ENCODE measurements around the gene PGAP2.

DNA sequence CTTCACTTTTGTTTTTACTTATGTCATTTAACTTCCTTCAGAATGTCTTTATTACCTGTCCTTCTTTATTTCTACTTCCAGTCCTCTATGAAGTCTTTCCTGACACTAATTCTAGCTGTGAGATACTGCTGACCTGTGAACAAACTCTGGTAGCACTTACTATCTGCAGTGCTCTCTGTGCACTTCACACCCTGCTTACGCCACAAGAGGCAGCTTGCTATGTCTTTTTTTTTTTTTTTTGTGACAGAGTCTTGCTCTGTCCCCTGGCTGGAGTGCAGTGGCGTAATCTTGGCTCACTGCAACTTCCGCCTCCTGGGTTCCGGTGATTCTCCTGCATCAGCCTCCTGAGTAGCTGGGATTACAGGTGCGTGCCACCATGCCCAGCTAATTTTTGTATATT, 57.8 kb downstream of the PGAP2 start:
- TF ChIP-seq, protein P1, sequence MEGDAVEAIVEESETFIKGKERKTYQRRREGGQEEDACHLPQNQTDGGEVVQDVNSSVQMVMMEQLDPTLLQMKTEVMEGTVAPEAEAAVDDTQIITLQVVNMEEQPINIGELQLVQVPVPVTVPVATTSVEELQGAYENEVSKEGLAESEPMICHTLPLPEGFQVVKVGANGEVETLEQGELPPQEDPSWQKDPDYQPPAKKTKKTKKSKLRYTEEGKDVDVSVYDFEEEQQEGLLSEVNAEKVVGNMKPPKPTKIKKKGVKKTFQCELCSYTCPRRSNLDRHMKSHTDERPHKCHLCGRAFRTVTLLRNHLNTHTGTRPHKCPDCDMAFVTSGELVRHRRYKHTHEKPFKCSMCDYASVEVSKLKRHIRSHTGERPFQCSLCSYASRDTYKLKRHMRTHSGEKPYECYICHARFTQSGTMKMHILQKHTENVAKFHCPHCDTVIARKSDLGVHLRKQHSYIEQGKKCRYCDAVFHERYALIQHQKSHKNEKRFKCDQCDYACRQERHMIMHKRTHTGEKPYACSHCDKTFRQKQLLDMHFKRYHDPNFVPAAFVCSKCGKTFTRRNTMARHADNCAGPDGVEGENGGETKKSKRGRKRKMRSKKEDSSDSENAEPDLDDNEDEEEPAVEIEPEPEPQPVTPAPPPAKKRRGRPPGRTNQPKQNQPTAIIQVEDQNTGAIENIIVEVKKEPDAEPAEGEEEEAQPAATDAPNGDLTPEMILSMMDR (IDR thresholded peaks at IDR 0.05) = no peak
- TF ChIP-seq EP300 (IDR thresholded peaks at IDR 0.05) (no peak), POLR2AphosphoS5 (IDR thresholded peaks at IDR 0.05) (no peak)

Data from esophagus muscularis mucosa (tissue), 4 donors.